Activated T-cell treated with anti-CD3 and anti-CD28 coated beads, Interleukin-2, amount 50 U/mL, for 72 hours (primary cell): Measurements from ENCODE around the gene DOP1B. TPM values are rescaled to one million over a fixed set of nuclear protein-coding genes. Genes with fewer than 3 reads are reported as not detected.
"Not testable (repeated sequence)": the region's sequence is repeated elsewhere in the genome, so short reads cannot be mapped to it uniquely, and the experiment has no call there.

Experiments
- ATAC-seq, 2 donors: fragments of 150-1000 bp; cut with Tn5 transposase; replicated peaks in 1 of 2; 2 replicates each; pipeline ENCODE4 v1.10.0; 2021; ENCODE audit warnings: moderate library complexity in 2 of 2, mild to moderate bottlenecking in 1 of 2
- DNase-seq, 2 donors: peaks; one replicate each; pipeline ENCODE4 v3.0.0; 2021 to 2022; ENCODE audit warnings: mixed read lengths in 1 of 2
- H3K27ac Mint-ChIP-seq: one replicate; pipeline ENCODE4 v1.8.0; 2022; ENCODE audit warnings: mild to moderate bottlenecking, moderate library complexity, mixed read lengths
- H3K27me3 Mint-ChIP-seq: one replicate; pipeline ENCODE4 v1.8.0; 2022; ENCODE audit warnings: low read depth, mixed read lengths
- H3K36me3 Mint-ChIP-seq, 2 donors: one replicate each; pipeline ENCODE4 v1.8.0; 2022; ENCODE audit warnings: mixed read lengths in 2 of 2, mild to moderate bottlenecking in 1 of 2; ENCODE audit not compliant: insufficient read depth in 2 of 2
- H3K4me1 Mint-ChIP-seq: one replicate; pipeline ENCODE4 v1.8.0; 2022; ENCODE audit warnings: low read depth, mixed read lengths
- H3K4me3 Mint-ChIP-seq, 2 donors: one replicate each; pipeline ENCODE4 v1.8.0; 2022; ENCODE audit warnings: mild to moderate bottlenecking in 2 of 2, mixed read lengths in 2 of 2, moderate library complexity in 2 of 2
- H3K9me3 Mint-ChIP-seq, 2 donors: one replicate each; pipeline ENCODE4 v1.8.0; 2022; ENCODE audit warnings: mixed read lengths in 2 of 2
- total RNA-seq, 2 donors: library from RNA; stranded (reverse); gene quantifications; one replicate each; pipeline ENCODE4 v1.2.3, GENCODE V29; 2022

Gene DOP1B
- total RNA-seq, 2 donors from 2014 or later: 18.6 to 20.1 TPM

DNA sequence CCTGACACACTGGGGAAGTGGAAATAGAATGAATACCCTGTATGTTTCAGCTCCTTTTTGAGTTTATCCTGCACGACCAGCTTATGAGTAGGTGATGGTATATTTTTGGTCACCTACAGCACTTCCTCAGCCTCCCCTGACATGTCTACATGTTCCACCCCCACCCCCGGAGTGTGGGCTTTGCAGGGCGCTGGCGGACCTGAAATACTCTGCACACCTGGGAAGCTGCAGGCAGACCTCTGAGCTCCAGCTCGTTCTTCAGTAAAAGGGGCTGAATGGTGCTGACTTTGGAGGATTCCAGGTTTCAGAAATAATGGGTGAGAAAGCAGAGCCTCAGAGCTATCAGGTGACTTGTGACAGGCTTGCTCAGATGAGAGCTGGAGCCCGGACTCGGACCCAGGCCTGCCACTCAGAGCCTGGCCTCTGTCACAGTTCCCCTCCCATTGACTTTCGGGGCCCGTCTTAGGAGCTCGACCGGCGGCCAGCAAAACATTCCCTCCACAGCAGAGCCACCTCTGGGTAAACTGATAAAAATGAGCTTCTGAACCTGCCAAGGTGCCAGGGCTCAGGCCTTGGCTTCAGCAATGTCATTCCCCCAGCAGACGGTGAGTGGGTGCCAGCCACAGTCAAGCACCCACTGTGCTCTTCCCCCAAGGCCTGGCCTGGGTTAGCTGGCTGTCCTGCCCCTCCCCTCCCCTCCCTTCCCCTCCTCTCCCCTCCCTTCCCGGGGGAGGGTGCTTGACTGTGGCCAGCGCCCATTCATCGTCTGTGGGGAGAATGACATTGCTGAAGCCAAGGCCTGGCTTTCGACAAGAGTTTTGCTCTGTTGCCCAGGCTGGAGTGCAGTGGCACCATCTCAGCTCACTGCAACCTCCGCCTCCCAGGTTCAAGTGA, 30.1 kb downstream of the DOP1B start:
- Mint-ChIP-seq H3K4me1 (peaks cover 5% of the 10 kb centered on the region), H3K4me3 (no peak overlapping the region), H3K9me3 (no peaks in the 10 kb centered on the region), H3K27me3 (no peaks in the 10 kb centered on the region), H3K27ac (no peak overlapping the region), H3K36me3 (no peaks in the 10 kb centered on the region)
- DNase-seq (no peak), ATAC-seq (no peak)

DNA sequence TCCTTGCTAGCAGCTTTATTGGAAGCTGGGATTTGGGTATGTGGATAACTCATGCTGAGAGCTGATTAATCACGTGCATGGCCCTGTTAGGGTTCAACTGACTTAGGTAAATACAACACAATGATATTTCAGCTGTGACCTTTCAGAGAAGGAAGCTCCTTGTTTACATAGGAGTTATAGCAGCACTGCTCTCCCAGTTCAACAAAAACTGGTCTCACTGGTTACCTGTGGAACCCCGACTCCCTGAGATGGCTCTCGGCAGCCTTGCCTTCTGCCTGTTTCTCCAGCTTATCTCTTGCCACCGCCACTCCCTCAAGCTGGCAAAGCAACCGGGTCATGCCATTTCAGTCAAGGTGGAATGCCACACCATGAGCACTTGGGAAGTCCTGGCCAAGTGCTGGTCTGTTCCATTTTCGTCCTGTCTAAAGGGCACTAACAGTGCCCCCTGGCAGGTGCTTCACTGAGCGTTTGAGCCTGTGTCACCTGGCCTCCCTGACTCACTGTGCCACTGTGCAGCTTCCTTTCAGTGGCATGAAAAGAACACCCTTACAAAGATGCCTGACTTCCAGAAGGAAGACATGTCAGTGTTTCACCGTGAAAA, 31.6 kb downstream of the DOP1B start:
- Mint-ChIP-seq H3K27ac (no peak overlapping the region), H3K4me1 (peaks cover 5% of the 10 kb centered on the region), H3K4me3 (no peak overlapping the region), H3K9me3 (no peaks in the 10 kb centered on the region), H3K27me3 (no peaks in the 10 kb centered on the region), H3K36me3 (no peaks in the 10 kb centered on the region)
- ATAC-seq (no peak), DNase-seq (no peak)

DNA sequence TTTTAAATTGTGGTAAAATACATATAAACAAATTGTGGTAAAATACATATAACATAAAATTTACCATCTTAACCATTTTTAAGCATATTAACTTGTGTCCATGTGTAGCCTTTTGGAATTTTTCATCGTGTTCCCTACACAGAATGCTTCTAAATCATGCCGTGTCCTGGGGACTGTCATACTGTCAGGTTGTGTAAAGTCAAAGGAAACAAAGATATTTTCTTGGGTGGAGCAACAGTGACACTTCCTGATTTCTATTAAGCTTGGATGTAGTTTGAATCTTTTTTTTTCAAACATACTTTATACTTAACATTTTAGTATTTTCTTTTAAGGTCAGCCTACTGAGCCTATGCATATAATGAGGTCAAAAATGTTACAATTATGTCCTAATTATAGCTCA, 32.3 kb downstream of the DOP1B start:
- ATAC-seq: no peak
- Mint-ChIP-seq H3K4me1 (peaks cover 5% of the 10 kb centered on the region), H3K4me3 (no peak overlapping the region), H3K27me3 (no peaks in the 10 kb centered on the region), H3K9me3 (no peaks in the 10 kb centered on the region), H3K36me3 (no peaks in the 10 kb centered on the region), H3K27ac (no peak overlapping the region)
- DNase-seq: no peak

DNA sequence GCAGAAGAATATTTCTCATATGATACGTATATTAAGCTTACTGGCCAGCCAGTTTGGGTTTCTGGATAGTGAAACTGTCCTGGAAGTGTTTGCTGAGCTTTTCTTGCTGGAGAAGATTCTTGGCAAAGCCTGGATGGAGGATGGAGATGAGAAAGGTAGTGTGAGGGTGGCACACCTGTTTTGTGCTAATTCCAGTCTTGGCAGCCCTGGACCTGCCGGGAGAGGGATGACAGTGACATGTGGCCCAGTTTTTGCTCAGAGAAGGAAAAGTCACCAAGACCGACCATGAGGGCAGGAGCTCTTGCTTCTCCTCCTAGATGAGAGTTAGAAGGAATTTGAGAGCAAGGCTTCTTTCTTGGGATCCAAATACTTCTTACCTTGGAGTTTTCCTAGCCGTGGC, 34.1 kb downstream of the DOP1B start:
- Mint-ChIP-seq H3K36me3 (no peaks in the 10 kb centered on the region), H3K27ac (no peak overlapping the region), H3K27me3 (no peaks in the 10 kb centered on the region), H3K4me3 (no peak overlapping the region), H3K9me3 (no peaks in the 10 kb centered on the region), H3K4me1 (peaks cover 5% of the 10 kb centered on the region)
- no peak for ATAC-seq
- no peak for DNase-seq

DNA sequence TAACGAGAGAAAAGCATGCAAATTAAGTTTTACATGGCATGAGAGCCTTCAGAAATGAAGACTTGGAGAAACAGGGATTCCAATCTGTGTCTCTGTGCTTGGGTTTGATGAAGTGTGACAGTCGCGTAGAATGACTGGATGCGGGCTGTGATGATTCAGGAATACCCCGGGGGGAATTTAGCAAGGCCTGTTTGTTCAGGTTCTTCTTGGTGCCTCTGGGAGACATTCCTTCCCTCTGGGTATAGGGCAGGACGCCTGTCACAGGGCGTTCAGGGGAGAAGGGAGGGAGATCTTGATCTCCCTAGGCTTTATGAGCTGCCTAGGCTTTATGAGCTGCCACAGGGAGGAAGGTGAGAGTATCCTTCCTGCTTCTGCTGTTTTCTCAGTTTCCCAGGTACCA, 36.6 kb downstream of the DOP1B start:
- H3K36me3 Mint-ChIP-seq: no peaks in the 10 kb centered on the region
- H3K27me3 Mint-ChIP-seq: no peaks in the 10 kb centered on the region
- H3K9me3 Mint-ChIP-seq: no peaks in the 10 kb centered on the region
- peaks cover 4% of the 10 kb centered on the region for H3K4me1 Mint-ChIP-seq
- ATAC-seq (no peak), DNase-seq (no peak)
- H3K27ac Mint-ChIP-seq: no peak overlapping the region
- no peak overlapping the region for H3K4me3 Mint-ChIP-seq

DNA sequence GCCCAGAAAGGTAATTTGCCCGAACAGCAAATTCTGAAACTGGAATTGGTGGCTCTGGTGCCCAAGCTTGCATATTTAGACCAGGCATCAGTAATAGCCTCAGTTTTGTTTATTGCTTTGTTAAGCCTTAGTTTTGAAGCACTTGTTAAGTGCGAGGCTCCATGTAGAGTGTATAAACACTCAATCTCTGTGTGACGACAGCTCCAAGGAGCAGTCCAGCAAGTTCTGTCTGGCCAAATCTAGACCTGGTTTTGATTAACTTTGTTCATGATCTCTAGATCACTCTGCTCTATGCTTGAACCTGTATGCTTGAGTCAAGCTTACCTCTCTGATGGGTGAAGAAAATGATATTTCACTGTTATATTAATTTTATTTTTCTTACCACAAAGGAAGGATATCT, 37.4 kb downstream of the DOP1B start:
- ATAC-seq (no peak), DNase-seq (no peak)
- no peaks in the 10 kb centered on the region for H3K27me3 Mint-ChIP-seq
- H3K36me3 Mint-ChIP-seq: no peaks in the 10 kb centered on the region
- H3K4me1 Mint-ChIP-seq: no peaks in the 10 kb centered on the region
- H3K4me3 Mint-ChIP-seq: no peak overlapping the region
- H3K9me3 Mint-ChIP-seq: no peaks in the 10 kb centered on the region
- no peak overlapping the region for H3K27ac Mint-ChIP-seq

DNA sequence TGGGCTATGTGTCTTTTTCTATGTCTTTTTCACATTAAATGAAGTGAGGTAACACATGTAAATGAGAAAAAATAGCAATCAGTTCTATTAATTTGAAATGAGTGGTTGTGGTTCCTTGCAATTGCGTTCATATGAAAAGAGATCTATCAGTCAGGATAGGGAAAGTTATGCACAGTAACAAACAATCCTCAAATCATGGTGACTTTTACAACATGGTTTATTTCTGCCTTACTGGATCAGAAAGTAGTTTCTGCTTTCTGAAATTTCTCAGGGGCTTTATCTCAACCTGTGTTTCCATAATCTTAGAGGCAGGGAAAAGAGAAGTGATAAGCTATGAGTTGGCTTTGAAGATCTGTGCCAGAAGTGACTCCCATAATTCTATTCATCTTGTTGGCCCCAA, 39.0 kb downstream of the DOP1B start:
- Mint-ChIP-seq H3K4me1 (no peaks in the 10 kb centered on the region), H3K36me3 (peaks cover 0 to 2% of the 10 kb centered on the region in 2 donors), H3K27ac (no peak overlapping the region), H3K9me3 (no peaks in the 10 kb centered on the region), H3K27me3 (no peaks in the 10 kb centered on the region), H3K4me3 (no peak overlapping the region)
- DNase-seq (no peak), ATAC-seq (no peak)

DNA sequence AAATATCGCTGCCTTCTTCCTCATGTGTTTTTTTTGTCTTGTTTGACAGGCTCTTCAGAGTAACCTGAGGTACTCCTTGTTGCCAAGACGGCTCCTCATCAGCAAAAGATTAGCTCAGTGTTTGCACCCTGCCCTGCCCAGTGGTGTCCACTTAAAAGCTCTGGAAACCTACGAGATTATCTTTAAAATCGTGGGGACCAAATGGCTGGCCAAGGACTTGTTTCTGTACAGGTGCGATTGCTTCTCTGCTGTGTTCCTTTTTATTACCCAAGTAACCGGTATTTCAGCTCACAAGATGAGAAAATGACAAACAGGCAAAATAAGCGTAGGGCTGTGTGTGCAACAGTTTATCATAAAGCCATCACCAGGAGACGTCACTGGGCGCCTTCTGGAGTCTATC, 42.4 kb downstream of the DOP1B start:
- DNase-seq: no peak
- H3K4me1 Mint-ChIP-seq: peaks cover 14% of the 10 kb centered on the region
- no peaks in the 10 kb centered on the region for H3K9me3 Mint-ChIP-seq
- H3K4me3 Mint-ChIP-seq: no peak overlapping the region
- H3K36me3 Mint-ChIP-seq: peaks cover 0 to 2% of the 10 kb centered on the region in 2 donors
- no peaks in the 10 kb centered on the region for H3K27me3 Mint-ChIP-seq
- H3K27ac Mint-ChIP-seq: no peak overlapping the region
- ATAC-seq: no peak

DNA sequence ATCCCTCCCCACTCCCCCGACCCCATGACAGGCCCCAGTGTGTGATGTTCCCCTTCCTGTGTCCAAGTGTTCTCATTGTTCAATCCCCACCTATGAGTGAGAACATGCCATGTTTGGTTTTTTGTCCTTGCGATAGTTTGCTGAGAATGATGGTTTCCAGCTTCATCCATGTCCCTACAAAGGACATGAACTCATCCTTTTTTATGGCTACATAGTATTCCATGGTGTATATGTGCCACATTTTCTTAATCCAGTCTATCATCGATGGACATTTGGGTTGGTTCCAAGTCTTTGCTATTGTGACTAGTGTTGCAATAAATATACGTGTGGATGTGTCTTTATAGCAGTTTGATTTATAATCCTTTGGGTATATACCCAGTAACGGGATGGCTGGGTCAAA, 43.0 kb downstream of the DOP1B start:
- H3K27ac Mint-ChIP-seq, H3K4me3 Mint-ChIP-seq, ATAC-seq, H3K36me3 Mint-ChIP-seq, DNase-seq, H3K9me3 Mint-ChIP-seq, H3K27me3 Mint-ChIP-seq: not testable (repeated sequence)
- peaks cover 16% of the 10 kb centered on the region for H3K4me1 Mint-ChIP-seq

DNA sequence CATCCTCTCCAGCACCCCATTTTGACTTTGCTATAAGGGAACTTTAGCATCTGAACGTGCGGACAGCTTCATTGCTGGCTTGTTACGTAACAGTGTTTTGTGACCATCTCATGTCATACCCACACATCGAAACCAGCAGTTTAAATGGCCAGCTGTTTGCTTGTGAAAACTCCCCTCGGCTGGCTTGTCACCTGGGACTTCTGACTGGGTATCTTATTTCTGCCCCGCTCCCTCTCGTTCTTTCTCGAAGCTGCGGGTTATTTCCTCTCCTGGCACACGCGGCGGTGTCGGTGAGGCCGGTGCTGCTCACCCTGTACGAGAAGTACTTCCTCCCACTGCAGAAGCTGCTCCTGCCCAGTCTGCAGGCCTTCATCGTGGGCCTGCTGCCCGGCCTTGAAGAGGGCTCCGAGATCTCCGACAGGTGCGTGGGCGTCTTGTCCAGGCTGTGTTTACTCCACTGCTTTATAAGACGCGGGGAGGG, 43.5 kb downstream of the DOP1B start:
- ATAC-seq (no peak), DNase-seq (no peak)
- Mint-ChIP-seq H3K27me3 (no peaks in the 10 kb centered on the region), H3K4me1 (peaks cover 16% of the 10 kb centered on the region), H3K4me3 (no peak overlapping the region), H3K9me3 (no peaks in the 10 kb centered on the region), H3K27ac (no peak overlapping the region), H3K36me3 (peaks cover 0 to 2% of the 10 kb centered on the region in 2 donors)

DNA sequence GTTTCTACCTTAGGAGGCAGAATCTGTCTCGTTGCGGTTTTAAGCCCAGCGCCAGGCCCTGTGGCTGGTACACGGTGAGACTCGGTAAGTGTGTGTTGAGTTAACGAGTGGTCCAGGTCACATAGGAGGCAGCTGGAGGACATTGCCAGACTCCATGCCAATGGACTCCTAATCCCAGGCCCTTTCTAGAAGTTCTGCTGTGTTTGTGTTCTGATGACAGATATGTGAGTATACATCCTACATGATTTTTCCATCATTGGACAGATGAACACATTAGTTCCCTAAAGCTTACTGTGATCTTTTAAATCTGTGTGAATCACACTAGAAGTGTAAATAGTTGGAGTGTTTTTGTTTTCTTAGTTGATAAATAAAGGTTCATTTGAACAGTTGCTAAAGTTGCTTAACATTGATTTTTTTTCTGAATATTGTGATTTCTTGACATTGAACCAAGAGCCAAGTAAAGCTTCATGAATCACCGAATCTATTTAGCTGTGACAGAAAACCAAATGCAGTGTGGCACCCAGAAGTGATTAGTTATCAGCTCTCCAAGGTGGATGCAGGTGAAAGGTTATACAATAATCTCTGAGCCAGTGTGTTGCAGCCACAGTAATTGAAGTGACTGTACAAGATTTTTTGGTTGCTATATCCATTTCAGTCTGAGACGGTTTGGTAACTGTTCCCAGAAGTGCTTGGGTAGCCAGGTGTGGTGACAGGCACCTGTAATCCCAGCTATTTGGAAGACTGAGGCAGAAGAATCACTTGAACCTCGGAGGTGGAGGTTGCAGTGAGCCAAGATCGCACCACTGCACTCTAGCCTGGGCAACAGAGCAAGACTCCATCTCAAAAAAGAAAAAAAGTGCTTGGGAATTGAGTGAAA, 46.3 kb downstream of the DOP1B start:
- peak in 1 of 2 donors; percentile 6 for ATAC-seq

DNA sequence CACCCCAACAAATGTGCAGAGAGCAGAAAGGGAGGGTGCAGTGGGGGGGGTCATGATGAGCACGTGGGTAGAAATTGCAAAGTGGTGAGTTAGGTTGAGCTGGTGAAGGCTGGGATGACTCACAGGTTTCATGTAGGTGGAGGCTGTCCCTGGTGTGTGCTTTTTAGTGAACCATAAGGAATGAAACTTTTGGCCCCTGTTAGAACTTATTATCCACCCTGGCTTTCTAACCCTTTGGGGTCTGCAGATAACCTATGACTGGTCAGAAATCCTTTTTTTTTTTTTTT, 46.9 kb downstream of the DOP1B start:
- H3K9me3 Mint-ChIP-seq: no peaks in the 10 kb centered on the region
- H3K36me3 Mint-ChIP-seq: peaks cover 0 to 2% of the 10 kb centered on the region in 2 donors
- no peaks in the 10 kb centered on the region for H3K27me3 Mint-ChIP-seq
- DNase-seq (peak; percentile 56 to 66), ATAC-seq (peak; percentile 98)
- peaks cover 29% of the 10 kb centered on the region for H3K4me1 Mint-ChIP-seq
- H3K27ac Mint-ChIP-seq: no peak overlapping the region
- H3K4me3 Mint-ChIP-seq: peak overlapping the region in 1 of 2 donors; percentile 47

More for the DNA sequence above, 46.3 kb downstream of the DOP1B start:
- H3K36me3 Mint-ChIP-seq: peaks cover 0 to 2% of the 10 kb centered on the region in 2 donors
- H3K4me1 Mint-ChIP-seq: peaks cover 24% of the 10 kb centered on the region
- DNase-seq: no peak
- H3K27me3 Mint-ChIP-seq: no peaks in the 10 kb centered on the region
- H3K9me3 Mint-ChIP-seq: no peaks in the 10 kb centered on the region
- H3K27ac Mint-ChIP-seq: no peak overlapping the region
- H3K4me3 Mint-ChIP-seq: peak overlapping the region in 1 of 2 donors; percentile 47

DNA sequence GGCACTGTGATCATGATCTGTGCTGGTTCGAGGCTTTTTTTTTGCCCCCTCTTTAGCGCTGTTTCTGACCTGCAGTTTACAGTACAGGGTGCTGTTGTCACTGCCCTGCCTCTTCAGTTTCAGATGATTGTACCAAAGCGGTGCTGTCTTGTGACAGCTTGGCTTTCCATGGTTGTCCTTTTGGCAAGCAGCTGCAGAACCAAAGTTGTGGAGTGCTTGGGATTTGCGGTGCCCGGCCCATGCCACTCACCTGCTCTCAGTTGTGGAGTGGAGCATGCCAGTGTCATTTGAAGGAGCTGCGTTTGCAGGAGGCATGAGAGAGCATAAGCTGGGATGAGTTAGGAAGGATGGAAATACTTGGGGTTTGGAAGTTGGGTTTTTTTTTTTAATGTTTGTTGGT, 48.4 kb downstream of the DOP1B start:
- no peaks in the 10 kb centered on the region for H3K27me3 Mint-ChIP-seq
- DNase-seq (no peak), ATAC-seq (no peak)
- H3K36me3 Mint-ChIP-seq: peaks cover 0 to 2% of the 10 kb centered on the region in 2 donors
- H3K27ac Mint-ChIP-seq: no peak overlapping the region
- peaks cover 35% of the 10 kb centered on the region for H3K4me1 Mint-ChIP-seq
- H3K9me3 Mint-ChIP-seq: no peaks in the 10 kb centered on the region
- H3K4me3 Mint-ChIP-seq: no peak overlapping the region
